T1000 (cell line): ENCODE measurements around the gene PITPNM2.
A peak's percentile ranks its signal among the peaks of the same experiment; 100 is the strongest.

Experiments
- DNase-seq: peaks from one replicate; lab custom pipeline; 2025; ENCODE audit warnings: mixed read lengths; lab: John Stamatoyannopoulos, UW

The PITPNM2 gene

DNA sequence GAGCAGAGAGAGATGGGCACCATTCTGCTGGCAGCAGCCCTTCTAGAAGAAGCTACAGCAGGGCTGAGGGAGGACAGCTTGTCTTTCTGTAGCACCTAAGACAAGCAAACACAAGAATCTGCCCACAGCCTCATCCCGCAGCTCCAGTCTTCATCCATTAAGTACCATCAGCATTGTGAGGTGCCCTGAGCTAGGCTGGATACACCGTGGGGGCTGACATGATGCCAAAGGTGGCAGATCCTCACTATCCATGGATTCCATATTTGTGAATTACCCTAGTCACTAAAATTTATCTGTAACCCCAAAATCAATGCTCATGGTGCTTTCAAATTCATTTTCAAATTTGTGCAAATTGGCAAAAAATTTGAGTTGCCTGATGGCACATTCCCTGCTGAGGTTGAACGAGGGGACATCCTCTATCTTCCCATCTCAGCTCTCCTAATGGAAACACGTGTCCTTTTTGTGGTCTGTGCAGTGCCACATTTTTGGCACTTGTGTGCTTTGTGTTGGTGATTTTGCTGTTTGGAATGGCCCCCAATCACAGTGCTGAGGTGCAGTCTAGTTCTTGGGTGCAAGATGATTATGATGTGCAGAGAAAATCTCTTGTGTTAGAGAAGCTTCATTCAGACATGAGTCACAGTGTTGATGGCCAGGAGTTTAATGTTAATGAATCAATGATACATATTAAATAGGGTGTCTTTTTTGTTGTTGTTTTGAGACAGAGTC is 7.0 kb downstream of the PITPNM2 start:
- no peak for DNase-seq

DNA sequence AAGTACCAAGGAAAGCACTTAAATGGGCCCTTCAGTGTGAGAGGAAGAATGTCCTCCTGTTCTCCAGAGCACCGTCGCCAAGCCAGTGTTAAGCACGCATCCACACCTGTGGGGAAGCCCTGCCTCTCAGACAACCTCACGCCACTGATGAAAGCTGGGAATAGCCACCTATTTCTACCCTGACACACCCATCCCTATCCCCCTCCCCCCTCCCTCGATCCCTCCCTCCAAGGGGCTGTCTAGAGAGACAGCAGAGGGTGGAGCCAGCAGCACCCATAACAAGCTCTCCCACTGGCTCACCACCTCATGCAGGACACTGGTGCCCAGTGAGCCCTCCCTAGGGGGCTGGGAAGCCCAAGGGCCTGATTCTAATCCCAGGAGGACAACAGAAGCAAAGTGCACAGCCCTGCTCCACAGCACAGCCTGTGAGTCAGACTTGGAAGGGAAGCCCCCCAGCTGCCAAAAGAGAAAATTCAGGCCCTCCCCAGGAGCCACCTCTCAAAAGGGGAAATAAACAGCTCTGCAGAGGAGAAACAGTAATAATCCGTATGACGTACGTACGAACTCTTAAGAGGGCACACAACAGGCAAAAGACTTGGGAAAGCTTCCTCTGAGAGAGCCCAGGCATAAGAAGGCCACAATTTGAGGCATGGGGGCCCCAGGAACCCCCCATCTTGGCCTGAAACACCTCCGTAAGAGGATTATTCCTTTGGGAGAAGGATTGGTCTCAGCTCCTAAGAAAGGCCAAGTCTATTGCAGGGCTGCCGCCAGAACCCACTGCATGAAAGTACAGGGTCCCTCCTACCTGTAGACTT is 7.8 kb downstream of the PITPNM2 start:
- no peak for DNase-seq

DNA sequence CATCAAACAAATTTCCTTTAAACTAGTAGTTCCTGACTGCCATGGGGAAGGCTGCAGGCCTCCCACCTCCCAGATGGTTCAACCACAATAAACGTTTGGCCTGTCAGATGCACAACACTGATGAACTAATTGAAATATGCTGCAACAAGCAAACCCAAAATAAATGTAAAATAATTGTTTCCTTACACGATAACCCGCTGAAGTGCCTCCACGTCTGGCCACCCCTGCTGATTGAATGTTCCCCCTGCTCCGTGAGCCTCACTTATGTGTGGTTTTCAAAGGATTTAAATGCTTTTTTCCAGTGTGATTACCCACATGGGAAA is 8.4 kb downstream of the PITPNM2 start:
- no peak for DNase-seq

DNA sequence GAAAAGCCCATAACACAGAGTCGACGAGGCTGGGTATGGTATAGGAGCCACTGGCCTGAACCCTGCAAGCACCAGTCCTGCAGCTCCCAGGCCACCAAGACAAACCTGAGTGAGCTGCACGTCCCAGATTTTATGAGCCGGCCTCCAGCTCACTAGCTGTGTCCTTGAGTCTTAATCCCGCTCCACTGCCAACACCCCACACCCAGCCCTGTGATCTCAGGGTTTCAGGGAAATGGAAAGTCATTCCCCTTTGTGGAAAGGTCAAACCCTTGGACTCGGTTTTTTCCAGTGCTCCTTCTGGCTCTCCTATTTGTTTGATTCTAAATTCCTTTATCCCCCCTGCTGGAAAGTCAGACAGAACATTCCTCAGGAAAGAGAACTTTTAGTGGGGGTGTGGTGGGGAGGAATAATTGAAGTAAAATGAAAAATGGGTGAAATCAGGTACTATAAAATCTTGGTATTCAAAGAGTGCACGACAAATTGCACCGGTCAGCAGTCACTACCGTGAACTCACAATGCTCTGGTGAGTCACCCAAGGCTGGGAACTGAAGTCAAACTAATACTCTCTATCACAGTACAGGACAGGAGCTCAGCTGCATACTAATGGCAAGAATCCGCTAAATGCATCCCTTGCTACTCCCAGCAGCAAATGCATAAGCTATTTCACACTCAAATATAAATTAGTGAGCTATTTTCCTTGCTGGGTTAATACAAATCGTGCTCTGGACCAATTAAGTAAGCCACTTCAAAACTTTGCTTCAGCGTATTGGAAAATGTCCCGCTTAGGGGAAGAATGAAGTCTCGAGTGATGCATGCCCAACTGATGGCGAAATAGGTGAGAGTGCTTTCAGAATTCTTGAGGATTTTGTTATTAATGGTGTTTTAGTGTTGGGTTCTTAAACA is 9.0 kb downstream of the PITPNM2 start:
- peak; percentile 24 for DNase-seq

DNA sequence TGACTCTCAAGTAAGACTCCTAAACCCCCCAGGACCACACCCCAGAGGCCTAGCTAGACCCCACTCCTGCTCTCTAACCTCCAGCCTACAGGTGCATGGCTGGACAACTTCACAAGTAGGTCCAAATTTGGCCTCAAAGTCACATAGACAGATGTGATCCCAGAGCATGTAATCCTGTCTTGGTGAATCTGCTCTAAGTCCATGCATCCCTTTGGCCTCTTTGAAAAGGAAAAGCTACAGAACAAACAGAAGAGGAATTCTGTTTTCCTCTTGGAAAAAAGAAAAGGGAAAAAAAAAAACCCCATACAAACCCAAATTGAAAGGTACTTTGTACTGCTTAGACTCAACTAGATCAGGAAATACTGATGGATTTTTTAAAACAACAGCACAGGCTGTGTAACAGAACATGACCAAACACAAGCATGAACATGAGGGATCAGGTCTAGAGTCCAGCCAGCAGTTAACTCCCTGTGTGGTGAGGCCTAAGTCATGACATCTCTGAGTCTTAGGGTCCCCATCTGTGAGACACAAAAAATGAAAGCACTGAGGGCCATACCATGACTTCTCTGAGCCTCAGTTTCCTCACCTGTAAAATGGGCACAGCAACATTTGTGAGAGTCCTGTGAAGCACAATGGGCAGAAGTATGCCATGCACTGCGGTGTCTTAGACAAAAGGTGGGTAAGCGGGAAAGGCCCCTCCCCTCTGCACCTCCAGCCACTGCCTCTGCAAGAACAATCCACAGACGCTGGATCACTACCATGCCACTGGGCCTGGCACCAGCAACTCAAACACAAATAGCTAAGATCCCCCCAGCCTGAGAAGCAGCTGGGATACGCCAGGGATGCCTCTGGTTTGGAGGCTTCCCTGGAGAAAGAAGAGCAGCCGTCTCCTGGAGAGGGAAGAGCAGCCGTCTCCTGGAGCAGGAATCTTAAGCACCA is 9.9 kb downstream of the PITPNM2 start:
- DNase-seq: no peak

DNA sequence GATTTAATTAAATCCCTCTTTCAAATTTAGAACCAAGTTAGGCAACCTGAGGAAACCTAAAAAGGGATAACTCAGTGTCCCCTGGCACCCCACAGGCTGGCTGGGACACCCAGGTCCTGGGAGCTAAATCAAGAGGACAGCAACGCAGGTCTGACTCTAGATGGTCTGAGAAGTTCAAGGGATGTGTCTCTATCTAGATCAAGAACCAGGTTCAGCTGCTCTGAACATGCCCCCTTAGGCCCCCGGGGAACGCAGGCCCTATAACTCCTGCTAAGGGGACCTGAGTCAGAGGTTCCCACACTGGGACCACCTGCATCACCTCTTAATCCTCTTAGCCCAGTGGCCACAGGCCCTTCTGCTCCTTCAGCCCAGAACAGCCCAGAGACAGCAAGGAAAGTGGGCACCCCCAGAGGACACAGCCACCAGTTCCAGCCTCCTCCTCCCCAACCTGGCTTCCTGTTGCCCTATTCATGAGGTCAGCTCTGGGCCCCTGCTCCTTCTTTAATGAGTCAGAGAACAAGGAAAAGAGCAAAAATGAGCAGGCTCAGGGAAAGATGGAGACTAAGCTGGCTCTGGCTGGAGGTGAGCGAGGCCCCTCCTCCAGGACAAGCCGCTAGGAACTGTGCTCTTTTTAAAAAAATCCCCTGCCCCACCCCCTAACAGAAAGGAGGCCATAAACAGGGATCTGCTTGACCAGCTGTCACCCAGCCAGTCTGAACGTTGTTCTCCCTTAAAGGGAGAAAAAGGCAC is 10.8 kb downstream of the PITPNM2 start:
- DNase-seq: no peak

DNA sequence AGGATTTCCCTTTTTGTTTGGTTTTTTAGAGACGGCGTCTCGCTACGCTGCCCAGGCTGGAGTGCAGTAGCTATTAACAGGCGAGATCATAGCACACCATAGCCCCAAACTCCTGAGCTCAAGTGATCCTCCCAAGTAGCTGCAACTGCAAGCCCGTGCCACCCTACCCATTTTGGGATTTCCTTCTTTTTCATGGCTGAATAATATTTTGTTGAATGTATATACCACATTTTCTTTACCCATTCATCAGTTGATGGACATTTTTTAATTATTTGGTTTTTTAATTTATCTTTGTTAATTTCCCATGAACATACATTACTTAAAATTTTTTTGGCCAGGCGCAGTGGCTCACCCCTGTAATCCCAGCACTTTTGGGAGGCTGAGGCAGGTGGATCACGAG is 15.2 kb downstream of the PITPNM2 start:
- no peak for DNase-seq

DNA sequence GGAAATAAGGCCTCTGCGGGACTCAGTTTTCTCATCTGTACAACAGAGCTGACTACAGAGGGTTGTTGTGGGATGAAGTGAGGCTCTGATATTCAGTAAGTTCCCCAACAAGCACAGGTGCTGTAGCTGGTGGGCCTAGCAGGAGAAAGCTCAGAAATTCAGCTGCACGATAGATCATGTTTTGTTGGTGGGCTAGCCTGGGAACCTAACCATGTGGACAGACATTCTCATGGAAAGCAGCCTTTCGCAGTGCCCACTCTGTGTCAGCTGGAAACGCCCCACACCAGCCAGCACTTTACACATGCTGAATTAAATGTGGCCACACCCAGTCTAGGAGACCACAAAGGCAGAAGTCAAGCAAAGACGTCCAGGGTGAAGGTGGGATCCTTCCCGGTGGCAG is 16.1 kb downstream of the PITPNM2 start:
- no peak for DNase-seq

DNA sequence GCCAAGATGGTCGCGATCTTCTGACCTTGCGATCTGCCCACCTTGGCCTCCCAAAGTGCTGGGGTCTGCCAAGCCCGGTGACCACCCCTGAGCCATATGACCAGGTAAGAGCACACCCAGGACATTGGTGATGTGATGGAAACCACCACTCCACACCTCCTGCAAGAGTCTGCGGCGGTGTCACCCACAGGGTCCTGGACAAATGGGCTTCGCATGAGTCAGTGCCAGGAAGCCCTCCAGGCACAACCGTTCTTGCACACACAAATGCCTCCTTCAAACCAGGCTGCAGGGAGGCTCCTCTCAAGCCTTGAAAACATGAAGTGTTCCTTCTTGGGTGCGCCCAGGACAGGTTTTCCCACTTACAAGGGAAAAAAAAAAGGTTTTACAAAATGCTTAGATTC is 16.6 kb downstream of the PITPNM2 start:
- DNase-seq: no peak

DNA sequence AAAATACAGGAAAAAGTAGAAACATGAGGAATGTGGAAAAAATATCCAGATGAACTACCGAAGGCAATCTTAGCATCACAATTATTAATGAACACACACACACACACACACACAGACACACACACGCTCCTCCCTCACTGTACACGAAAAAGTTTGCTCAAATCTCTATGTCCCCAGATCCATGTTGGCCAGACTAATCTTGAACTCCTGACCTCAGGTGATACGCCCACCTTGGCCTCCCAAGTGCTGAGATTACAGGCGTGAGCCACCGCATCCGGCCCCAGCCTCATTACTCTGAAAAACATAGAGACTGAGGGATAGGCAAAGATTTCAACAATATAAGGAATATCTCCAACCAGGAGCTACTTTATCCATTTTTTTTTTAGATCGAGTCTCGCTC is 17.2 kb downstream of the PITPNM2 start:
- DNase-seq: no peak

DNA sequence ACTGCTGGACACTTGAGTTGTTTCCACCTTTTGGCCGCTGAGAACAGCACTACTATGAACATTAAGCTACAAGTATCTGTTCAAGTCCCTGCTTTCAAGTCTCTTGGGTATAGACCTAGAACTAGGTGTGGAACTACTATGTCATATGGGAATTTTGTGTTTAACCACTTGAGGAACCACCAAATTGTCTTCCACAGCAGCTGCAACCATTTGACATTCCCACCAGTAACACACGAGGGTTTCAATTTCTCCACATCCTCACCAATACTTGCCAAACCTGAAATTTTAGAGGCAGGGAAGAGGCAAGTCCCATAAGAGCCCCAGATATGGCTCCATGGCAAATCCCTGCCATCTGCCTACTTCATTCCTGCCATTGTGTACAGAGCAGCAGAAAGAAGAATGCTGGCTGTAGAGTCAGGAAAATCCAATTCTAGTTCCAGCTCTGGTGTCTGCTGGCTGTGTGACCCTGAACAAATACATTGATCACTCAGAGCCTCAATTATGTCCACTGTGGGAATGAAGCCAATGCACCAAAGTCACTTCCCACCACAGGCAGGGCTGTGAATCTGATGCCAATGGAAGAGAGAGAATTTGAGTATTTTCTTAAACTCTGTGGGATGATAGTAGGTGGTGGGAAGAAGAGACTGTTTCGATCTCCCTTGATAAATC is 17.8 kb downstream of the PITPNM2 start:
- DNase-seq: no peak

DNA sequence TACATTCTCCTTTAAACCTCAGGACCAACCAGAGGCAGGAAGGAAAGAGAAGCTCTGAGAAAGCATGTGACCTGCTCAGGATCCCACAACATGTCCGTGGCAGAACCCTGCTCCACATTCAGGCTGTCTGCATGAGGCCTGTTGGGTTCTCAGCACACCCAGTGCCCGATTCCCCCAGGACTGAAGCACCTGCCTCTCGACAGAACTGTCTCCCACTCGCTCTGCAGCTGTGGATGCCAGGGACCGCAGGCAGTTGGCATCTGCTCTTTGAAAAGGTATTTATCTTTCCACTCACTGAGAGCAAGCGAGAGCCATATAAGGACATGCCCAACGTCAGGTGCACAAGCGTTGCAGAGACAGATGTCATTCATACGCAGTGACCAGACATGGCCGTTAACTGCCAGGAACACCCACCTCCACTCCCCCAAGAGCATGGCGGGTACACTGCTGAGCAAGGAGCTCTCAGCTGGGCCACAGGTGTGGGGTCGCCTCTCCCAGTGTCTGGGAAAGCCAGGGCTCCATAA is 18.9 kb downstream of the PITPNM2 start:
- no peak for DNase-seq

DNA sequence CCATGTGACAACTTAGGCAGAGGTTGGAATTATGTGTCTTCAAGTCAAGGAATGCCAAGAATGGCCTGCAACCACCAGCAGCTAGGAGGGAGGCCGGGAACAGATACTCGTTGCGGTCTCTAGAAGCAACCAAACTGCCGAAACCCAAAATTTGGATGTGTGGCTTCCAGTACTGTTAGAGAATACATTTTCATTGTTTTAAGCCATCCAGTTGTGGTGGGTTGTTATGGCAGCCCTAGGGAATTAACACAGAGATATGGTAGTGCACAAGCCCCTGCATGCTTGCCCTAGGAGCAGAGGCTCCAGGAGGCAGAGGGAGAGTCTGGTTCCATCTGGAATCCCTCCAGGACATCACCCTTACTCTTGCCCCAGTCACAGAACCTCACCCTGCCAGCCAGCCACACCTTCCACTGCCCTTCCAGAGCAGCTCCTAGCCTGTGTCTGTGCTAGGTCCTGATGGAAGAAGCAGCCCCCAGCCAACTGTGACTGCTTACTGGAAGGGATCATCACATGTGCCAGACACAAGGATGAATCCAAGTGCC is 19.5 kb downstream of the PITPNM2 start:
- no peak for DNase-seq

DNA sequence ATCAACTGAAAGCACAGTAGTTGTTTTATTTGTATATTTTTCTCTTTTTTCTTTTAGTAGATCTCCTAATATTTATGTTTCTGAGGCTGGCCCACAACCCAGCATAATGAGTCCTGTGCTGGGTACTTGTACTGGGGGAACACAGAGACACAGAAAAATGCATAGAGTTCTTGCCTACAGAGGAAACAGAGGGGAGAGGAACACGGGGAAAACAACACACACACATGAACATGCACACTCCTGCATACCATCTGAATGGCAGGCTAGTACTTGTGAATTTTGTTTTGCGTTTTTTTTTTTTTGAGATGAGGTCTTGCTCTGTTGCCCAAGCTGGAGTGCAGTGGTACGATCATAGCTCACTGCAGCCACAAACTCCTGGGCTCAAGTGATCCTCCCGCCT is 21.3 kb downstream of the PITPNM2 start:
- DNase-seq: no peak

DNA sequence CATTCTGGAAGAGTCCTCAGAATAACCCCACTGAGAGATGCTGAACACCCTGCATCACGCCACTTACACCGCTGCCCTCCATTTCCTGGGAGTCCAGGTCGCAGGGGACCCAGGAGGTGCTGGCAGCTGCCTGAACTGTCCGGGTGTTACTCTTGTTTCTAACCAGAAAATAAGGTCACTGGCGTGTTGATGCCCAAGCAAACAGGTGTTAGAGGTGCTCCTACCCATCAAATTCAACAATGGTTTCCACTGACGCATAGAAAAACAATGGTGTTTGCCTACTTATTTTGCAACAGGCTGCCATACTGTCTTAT is 23.8 kb downstream of the PITPNM2 start:
- no peak for DNase-seq

DNA sequence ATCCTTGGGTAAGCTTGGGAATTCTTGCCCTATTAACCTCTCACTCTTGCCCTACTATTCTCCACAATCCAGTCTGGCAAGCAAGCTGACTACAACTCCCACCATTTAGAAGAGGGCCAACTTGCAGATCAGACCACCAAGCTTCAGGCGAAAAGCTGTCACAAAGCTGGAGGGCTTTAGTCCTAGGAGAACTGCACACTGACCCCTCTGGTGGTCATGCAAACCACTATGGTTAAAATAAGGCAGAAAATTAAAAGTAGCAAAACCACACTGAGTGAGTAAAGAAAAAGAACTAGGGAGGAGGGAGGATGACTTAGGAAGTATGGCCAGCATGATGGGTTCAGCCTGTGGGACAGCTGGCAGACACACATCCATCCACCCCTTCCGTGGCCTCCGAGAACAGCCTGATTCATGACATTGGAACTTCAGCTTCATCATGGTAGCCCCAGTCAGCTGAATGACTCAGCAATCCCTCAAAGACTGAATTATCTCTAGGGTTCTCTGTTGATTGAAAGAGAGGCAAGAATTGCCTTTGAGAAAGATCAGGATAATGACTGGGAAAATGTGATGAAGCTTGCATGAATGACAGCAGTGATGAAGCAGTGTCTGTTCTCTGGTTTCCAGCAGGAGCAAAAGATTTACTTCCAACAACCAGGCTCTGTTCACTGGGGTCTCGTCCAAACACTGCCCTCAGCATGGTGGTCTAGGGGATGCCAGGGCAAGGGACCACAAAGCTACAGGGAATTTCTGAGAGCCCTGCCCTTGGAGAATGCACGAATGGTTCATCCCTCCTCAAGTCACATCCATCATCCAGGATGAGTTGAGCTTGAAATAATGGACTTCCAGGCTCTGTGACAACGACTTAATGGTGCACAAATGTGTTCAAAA is 24.4 kb downstream of the PITPNM2 start:
- DNase-seq: peak; percentile 83

DNA sequence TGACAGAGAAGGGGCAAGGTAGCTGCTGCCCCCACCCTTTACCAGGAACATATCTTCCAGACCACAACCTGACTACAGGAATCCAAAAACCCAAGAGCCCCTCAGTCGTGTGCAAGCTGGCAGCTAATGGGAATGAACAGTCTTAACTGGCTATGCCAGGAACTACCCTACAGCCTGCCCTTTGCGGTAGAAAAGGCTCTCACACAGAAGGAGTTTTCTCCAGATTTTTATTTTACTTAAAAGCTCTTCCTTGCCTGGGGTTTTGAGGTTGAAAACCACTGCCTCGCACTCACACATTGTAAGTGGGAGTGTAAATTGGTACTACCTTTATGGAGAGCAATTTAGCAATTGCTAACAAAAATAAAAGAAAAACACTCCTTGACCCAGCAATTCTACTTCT is 28.3 kb downstream of the PITPNM2 start:
- DNase-seq: no peak

DNA sequence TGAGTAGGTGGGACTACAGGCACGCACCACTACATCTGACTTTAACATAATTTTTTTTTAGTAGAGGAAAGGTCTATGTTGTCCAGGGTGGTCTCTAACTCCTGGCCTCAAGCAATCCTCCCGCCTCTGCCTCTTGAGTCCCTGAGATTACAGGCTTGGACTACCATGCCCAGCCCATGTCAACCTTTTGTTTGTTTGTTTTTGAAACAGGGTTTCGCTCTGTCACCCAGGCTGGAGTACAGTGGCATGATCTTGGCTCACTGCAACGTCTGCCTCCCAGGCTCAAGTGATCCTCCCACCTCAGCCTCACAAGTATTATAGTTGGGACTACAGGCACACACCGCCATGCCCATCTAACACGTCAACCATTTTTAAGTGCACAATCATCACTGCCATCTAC is 29.2 kb downstream of the PITPNM2 start:
- no peak for DNase-seq
